HG02970 (cell line): ENCODE data around the gene SPTBN2.
A peak's percentile ranks its signal among the peaks of the same experiment; 100 is the strongest.
"Not testable (repeated sequence)": the region's sequence is repeated elsewhere in the genome, so short reads cannot be mapped to it uniquely, and the experiment has no call there.

Experiments
- ATAC-seq: cut with Tn5 transposase; IDR thresholded peaks from one replicate; pipeline ENCODE4 v1.9.1; 2021; ENCODE audit warnings: mild to moderate bottlenecking, moderate library complexity, moderate number of reproducible peaks; ENCODE audit not compliant: unreplicated experiment, low FRiP score

The SPTBN2 gene

DNA sequence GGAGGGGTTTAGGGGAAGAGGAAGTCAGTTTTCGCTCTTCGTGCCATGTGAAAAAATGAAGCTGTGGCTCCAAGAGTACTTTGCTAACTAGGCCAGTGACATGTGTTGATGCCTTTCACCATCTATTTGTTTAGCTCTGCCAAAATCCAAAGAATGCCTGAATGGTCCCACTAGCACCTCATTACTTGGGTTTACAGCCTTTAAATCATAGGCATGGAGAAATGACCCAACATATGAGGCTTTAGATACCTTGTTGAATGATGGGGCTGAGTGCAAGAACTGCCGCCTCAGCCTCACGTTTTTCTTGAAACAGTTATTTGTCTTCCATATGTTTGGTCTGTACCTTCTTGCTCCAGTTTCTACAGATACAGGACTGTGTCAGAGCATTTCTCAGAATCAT is 82.2 kb downstream of the SPTBN2 start:
- ATAC-seq, result no peak

- no peak for ATAC-seq
These were observed 85.1 kb downstream of the SPTBN2 start for GRCh38 chr11:66643745-66644437.

DNA sequence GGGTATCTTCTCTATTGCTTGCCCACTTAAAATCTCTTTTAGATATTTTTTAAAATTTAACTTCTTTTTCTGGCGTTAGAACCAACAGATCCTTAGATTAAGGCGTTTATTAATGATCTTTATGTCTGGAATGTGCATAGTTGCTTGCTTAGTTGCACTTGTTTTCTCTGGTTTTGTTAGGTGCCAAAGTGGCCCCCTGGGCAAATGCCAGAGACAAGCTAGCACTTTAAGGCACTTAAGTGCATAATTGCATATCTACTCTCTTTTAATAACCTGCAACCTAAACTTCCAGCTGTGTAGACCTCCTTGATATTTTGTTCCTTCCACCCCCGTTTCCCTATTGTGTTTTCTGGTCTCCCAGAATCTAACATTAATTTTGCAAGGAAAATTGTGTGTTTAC is 87.2 kb downstream of the SPTBN2 start:
- no peak for ATAC-seq

- ATAC-seq, result not testable (repeated sequence)
These were observed 89.1 kb downstream of the SPTBN2 start for GRCh38 chr11:66639814-66640340.

GRCh38 chr11:66639066-66639813 is 89.8 kb downstream of the SPTBN2 start:
- no peak for ATAC-seq

DNA sequence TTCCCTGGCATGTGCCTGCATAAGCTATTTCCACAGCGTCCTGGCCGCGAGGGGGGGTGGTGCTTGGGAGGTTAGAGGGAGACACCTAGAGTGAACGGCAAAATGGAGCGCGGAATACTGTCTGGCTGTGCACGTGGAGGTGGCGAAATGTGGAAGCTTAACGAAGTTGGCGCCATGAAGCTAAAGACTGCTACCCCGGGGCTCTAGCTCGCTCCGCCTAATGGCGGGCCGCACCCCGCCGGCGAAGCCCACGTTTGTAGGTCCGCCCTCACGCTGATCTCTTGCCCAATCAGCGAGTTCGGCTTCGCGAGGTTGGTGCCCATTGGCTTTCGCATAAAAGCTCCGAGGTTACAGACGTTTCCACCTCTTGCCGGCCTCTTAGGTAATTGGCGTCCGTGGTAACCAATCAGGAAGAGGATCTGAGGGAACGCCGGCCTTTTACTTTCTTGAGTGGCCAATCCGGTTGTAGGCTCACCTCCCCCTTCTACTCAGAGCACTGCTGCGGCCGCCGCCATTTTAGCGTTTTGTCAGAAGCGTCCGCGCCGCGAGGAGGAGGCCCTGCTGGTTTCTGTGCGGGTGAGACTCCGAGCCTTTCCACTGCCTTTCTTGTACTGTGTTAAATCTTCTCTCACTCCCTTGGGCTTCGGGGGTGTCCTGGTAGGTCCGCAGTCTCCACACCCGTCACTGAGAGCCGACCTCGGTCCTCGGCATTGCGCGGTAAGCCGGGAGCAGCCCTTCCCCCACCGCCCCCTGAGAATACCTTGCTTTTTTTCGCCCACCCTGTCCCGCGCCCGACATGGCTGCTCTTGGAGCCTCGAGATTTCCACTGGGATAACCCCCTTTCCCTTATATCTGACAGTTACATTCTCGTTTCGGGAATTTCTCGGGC is 90.6 kb downstream of the SPTBN2 start, which contains the start of gene RBM4:
Gene RBM4, plus strand, starts transcription at position 527 of the 889 bp plus-strand sequence. CDS start 1,009 bp downstream, outside the sequence.
- ATAC-seq, result peak; percentile 96

DNA sequence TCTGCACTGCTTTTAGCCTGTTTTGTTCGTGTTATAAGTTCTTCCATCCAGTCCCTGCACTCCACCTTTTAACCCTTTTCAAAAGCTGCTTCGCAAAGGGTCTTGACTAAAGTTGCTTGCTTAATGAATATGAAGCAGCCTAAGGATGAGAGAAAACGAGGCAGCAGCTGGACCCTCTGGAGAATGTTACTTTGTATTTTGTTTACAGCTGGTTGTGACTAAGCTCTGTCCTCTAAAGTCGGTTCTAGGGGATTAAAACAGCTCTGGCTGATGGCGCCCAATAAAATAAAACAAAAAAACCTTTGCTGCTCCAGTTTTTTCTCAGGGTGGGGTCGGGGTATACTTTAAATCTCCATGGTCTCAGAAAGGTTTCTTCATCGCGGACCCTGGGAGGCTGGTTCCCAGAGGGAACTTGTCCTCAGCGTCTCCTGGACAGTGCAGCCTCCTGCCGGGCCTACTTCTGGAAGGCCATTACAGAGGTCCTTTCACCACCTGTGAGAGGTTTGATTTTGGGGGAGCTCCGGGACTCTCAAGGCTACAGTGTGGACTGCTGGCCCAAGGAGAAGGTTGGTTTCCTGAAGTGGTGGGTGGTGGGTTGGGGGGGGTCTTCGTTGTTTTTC is 91.3 kb downstream of the SPTBN2 start:
- ATAC-seq, result no peak

GRCh38 chr11:66636411-66636810 is 92.6 kb downstream of the SPTBN2 start:
- ATAC-seq, result no peak
